Stimulated activated CD4-positive, alpha-beta T cell treated with anti-CD3 and anti-CD28 coated beads, Interleukin-12 subunit alpha, Interleukin-12 subunit beta, amount 100 ng/mL, for 4 hours (primary cell): ENCODE results near the gene DYSF.

Source experiments
- DNase-seq: peaks from one replicate; pipeline ENCODE4 v3.0.0-alpha.2; 2020

DYSF gene

GRCh38 chr2:71555798-71556454, 102.6 kb downstream of the DYSF start:
- no peak for DNase-seq

GRCh38 chr2:71556692-71557250, 103.4 kb downstream of the DYSF start:
- no peak for DNase-seq

GRCh38 chr2:71557321-71557720, 104.0 kb downstream of the DYSF start:
- DNase-seq: no peak

GRCh38 chr2:71558300-71559051, 105.1 kb downstream of the DYSF start:
- no peak for DNase-seq

- DNase-seq: no peak
These were observed 105.9 kb downstream of the DYSF start for GRCh38 chr2:71559080-71559827.

GRCh38 chr2:71559828-71560637, 106.7 kb downstream of the DYSF start:
- DNase-seq: no peak

- no peak for DNase-seq
These were observed 107.3 kb downstream of the DYSF start for GRCh38 chr2:71560638-71561011.

GRCh38 chr2:71561441-71562267, 108.3 kb downstream of the DYSF start:
- no peak for DNase-seq

- no peak for DNase-seq
These were observed 109.2 kb downstream of the DYSF start for GRCh38 chr2:71562518-71562917.

- DNase-seq: no peak
These were observed 110.5 kb downstream of the DYSF start for GRCh38 chr2:71563872-71564271.

- DNase-seq: no peak
These were observed 111.0 kb downstream of the DYSF start for GRCh38 chr2:71564361-71564760.

- DNase-seq: no peak
These were observed 111.4 kb downstream of the DYSF start for GRCh38 chr2:71564790-71565189.

GRCh38 chr2:71566372-71566771, 113.0 kb downstream of the DYSF start:
- DNase-seq: no peak

GRCh38 chr2:71567625-71568024, 114.3 kb downstream of the DYSF start:
- no peak for DNase-seq

- DNase-seq: no peak
These were observed 114.7 kb downstream of the DYSF start for GRCh38 chr2:71568103-71568502.

GRCh38 chr2:71570511-71570910, 117.2 kb downstream of the DYSF start:
- no peak for DNase-seq

- DNase-seq: no peak
These were observed 117.6 kb downstream of the DYSF start for GRCh38 chr2:71570951-71571460.

- no peak for DNase-seq
These were observed 118.6 kb downstream of the DYSF start for GRCh38 chr2:71571945-71572344.

- DNase-seq: no peak
These were observed 122.6 kb downstream of the DYSF start for GRCh38 chr2:71575966-71576365.

GRCh38 chr2:71576541-71576940, 123.2 kb downstream of the DYSF start:
- no peak for DNase-seq

GRCh38 chr2:71577209-71577608, 123.8 kb downstream of the DYSF start:
- DNase-seq: no peak
